MG63 (cell line): ENCODE results near the gene NLRC5. TPM values are rescaled to one million over a fixed set of nuclear protein-coding genes. Genes with fewer than 3 reads are reported as not detected.
"Not testable (repeated sequence)": the region's sequence is repeated elsewhere in the genome, so short reads cannot be mapped to it uniquely, and the experiment has no call there.

Experiments used
- DNase-seq: peaks from one replicate; pipeline ENCODE4 v3.0.0-alpha.2; 2020
- H3K27me3 ChIP-seq: fragments of 250-450 bp; sonication (Bioruptor Pico); 2 replicates; pipeline ENCODE4 v1.5.1; 2020; ENCODE audit warnings: mild to moderate bottlenecking, moderate library complexity
- H3K36me3 ChIP-seq: fragments of 250-450 bp; sonication (Bioruptor Pico); 2 replicates; pipeline ENCODE4 v1.5.1; 2020; ENCODE audit warnings: mild to moderate bottlenecking, moderate library complexity
- H3K4me3 ChIP-seq: fragments of 250-450 bp; sonication (Bioruptor Pico); 2 replicates; pipeline ENCODE4 v1.5.1; 2020; ENCODE audit warnings: mild to moderate bottlenecking, moderate library complexity
- H3K9me3 ChIP-seq: fragments of 250-450 bp; sonication (Bioruptor Pico); 2 replicates; pipeline ENCODE4 v1.5.1; 2020; ENCODE audit warnings: mild to moderate bottlenecking, moderate library complexity
- total RNA-seq: library from RNA; depleted of rRNA; stranded (reverse); fragments of >200 nt; shearing (Covaris generic); gene quantifications from 2 replicates; pipeline ENCODE4 v1.2.3, GENCODE V29; 2014; ENCODE audit warnings: low replicate concordance

The NLRC5 gene
- total RNA-seq, 1 experiment from 2014 or later, result 11.7 TPM

GRCh38 chr16:56986361-56986760 is 3.0 kb upstream of the NLRC5 start:
- Histone ChIP-seq H3K27me3 (no peaks in the 10 kb centered on the region), H3K4me3 (no peak overlapping the region), H3K36me3 (0 out of 2 replicates have a peak, but pooled peaks cover 2% of the 10 kb centered on the region), H3K9me3 (no peaks in the 10 kb centered on the region)
- no peak for DNase-seq

DNA sequence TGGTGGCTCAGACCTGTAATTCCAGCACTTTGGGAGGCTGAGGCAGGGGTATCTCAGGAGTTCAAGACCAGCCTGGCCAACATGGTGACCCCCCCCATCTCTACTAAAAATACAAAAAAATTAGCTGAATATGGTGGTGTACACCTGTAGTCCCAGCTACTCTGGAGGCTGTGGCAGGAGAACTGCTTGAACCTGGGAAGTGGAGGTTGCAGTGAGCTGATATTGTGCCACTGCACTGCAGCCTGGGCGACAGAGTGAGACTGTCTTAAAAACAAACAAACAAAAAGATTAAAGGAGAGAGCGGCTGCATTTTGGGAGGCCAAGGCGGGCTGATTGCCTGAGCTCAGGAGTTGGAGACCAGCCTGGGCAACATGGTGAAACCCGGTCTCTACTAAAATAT is 2.4 kb upstream of the NLRC5 start:
- H3K27me3 ChIP-seq, H3K4me3 ChIP-seq, DNase-seq, H3K9me3 ChIP-seq, H3K36me3 ChIP-seq: not testable (repeated sequence)

- DNase-seq, result no peak
- Histone ChIP-seq H3K9me3 (no peaks in the 10 kb centered on the region), H3K36me3 (peaks cover 9% of the 10 kb centered on the region), H3K4me3 (no peak overlapping the region), H3K27me3 (no peaks in the 10 kb centered on the region)
Measured at GRCh38 chr16:56987692-56988091, 1.7 kb upstream of the NLRC5 start.

GRCh38 chr16:56988161-56988947 is 1.0 kb upstream of the NLRC5 start:
- no peaks in the 10 kb centered on the region for H3K27me3 ChIP-seq
- H3K4me3 ChIP-seq, result peak overlapping the region; percentile 96
- H3K9me3 ChIP-seq, result no peaks in the 10 kb centered on the region
- H3K36me3 ChIP-seq, result peaks cover 9% of the 10 kb centered on the region
- DNase-seq, result no peak

GRCh38 chr16:56989988-56990387 is 631 bp downstream of the NLRC5 start:
- Histone ChIP-seq H3K27me3 (no peaks in the 10 kb centered on the region), H3K9me3 (no peaks in the 10 kb centered on the region), H3K4me3 (peak overlapping the region; percentile 96), H3K36me3 (peaks cover 12% of the 10 kb centered on the region)
- no peak for DNase-seq

DNA sequence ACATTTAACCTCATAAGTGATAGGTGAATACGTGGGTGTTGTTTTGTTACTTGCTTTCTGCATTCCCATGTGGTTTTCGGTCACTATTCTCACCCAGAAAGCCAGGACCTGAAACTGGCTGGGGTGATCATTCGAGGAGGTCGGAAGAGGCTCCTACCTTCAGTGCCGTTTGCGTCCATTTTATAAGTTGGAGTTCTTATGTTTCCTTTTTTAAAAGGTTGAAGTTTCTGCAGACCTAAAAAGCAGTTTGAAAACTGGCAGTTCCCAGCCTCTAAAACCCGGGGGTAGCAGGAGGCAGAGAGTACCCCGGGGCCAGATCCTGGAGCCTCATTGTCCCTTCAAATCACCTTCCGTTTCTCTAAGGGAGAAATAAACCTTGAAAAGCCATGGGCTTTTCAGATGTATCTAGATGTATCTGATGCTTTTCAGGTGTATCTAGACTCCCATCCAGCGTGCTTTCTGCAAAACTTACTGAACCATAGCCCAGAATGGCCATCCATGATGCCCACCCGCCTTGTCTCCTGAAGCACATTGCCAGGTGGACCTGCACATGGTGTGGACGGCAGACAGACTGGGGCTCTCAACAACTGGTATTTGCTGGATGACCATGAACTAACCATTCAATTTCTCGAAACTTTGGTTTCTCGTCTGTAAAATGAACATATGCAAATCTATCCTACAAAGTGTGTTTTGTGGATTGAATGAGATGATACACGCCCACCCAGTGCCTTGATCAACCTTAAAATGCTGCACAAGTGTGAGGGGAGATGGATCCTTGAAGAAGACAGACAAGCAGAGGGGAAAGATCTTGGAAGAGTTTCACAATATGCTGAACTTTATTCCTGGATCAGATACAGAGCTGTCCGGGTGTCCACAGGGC is 1.3 kb downstream of the NLRC5 start:
- peak overlapping the region; percentile 96 for H3K4me3 ChIP-seq
- DNase-seq, result no peak
- H3K9me3 ChIP-seq, result no peaks in the 10 kb centered on the region
- H3K36me3 ChIP-seq, result peaks cover 12% of the 10 kb centered on the region
- no peaks in the 10 kb centered on the region for H3K27me3 ChIP-seq

DNA sequence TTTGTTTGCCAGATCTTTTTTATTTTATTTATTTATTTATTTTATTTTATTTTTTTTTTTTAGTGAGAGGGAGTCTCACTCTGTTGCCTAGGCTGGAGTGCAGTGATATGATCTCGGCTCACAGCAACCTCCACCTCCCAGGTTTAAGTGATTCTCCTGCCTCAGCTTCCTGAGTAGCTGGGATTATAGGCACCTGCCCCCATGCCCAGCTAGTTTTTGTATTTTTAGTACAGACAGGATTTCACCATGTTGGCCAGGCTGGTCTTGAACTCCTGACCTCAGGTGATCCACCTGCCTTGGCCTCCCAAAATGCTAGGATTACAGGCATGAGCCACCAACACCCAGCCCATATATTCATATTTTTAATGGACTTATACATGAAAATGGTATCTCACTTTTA is 3.1 kb downstream of the NLRC5 start:
- peaks cover 12% of the 10 kb centered on the region for H3K36me3 ChIP-seq
- not testable (repeated sequence) for H3K27me3 ChIP-seq, DNase-seq, H3K9me3 ChIP-seq, H3K4me3 ChIP-seq

DNA sequence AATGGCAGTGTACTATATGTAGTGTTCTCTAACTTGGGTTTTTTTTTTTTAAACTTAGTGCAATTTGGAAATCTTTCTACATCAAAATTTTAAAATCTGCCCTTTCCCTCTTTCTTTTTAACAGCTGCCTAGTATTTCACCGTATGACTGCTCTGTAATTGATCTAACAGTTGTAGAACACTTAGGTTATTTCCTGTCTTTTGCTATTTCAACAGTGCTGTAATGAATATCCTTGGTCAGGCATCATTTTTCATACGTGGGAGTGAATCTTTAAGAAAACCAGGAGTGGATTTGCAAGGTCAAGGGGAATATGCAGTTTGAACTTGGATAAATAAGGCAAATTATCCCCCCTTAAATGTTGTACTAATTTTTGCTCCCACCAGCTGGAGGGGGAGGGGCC is 3.8 kb downstream of the NLRC5 start:
- DNase-seq, result no peak
- no peak overlapping the region for H3K4me3 ChIP-seq
- H3K9me3 ChIP-seq, result no peaks in the 10 kb centered on the region
- H3K27me3 ChIP-seq, result no peaks in the 10 kb centered on the region
- peaks cover 12% of the 10 kb centered on the region for H3K36me3 ChIP-seq

GRCh38 chr16:56994311-56994710 is 5.0 kb downstream of the NLRC5 start:
- no peak for DNase-seq
- H3K9me3 ChIP-seq, result no peaks in the 10 kb centered on the region
- no peak overlapping the region for H3K4me3 ChIP-seq
- peaks cover 15% of the 10 kb centered on the region for H3K36me3 ChIP-seq
- H3K27me3 ChIP-seq, result no peaks in the 10 kb centered on the region

DNA sequence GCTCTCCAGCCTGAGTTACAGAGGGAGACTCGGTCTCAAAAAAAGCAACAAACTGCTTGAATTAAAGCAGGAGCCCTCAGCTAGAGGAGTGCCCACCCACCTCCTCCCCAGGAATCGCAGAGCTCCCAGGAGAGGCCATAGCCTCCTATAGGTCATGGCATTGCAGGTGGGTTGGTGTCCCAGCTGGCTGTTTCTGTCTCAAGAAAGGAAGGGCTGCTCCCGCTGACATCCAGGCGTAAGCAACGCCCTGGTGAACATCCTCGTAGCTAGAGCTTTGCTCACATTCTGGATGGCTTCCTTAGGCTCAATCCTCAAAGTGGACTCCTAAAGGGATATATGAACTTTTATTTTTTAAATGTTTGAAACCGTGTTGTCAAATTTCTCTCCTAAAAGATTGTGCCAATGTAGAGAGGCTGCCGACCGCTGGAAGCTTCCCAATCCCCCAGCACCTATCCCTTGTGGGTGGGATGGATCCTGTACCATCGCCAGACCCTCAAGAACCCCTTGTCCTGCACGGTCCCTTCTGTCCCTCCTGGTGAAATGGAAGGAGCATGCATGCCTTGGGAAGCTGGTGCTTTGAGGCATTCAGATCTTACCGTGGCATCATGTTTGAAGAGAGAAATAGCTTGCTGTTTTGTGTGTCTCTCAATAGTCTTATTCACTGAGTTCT is 5.9 kb downstream of the NLRC5 start:
- H3K27me3 ChIP-seq, result no peaks in the 10 kb centered on the region
- H3K9me3 ChIP-seq, result no peaks in the 10 kb centered on the region
- no peak overlapping the region for H3K4me3 ChIP-seq
- no peak for DNase-seq
- H3K36me3 ChIP-seq, result peaks cover 15% of the 10 kb centered on the region

- Histone ChIP-seq H3K27me3 (no peaks in the 10 kb centered on the region), H3K4me3 (no peak overlapping the region), H3K9me3 (no peaks in the 10 kb centered on the region), H3K36me3 (peaks cover 20% of the 10 kb centered on the region)
- no peak for DNase-seq
Measured at GRCh38 chr16:56997264-56997663, 7.9 kb downstream of the NLRC5 start.

DNA sequence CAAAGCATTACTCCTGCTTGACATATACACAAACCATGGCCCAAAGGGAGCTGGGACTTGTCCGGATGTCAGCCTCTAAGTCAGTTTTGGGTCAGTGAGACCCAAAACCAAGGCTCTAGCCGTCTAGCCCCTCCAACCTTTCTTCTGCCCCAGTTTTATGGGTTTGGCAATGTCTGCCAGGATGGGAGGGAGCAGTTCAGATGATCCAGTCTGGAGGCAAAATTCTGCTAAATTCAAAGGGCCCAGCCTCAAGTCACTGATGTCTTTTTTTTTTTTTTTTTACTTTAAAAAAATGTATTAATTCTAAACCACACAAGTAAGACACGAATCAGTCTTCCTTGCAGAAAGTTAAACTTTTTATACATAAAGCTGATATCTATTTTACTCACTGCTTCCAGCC is 8.6 kb downstream of the NLRC5 start:
- Histone ChIP-seq H3K9me3 (no peaks in the 10 kb centered on the region), H3K27me3 (no peaks in the 10 kb centered on the region), H3K36me3 (peaks cover 18% of the 10 kb centered on the region; the same call in 1 of the 2 replicates), H3K4me3 (no peak overlapping the region)
- no peak for DNase-seq

DNA sequence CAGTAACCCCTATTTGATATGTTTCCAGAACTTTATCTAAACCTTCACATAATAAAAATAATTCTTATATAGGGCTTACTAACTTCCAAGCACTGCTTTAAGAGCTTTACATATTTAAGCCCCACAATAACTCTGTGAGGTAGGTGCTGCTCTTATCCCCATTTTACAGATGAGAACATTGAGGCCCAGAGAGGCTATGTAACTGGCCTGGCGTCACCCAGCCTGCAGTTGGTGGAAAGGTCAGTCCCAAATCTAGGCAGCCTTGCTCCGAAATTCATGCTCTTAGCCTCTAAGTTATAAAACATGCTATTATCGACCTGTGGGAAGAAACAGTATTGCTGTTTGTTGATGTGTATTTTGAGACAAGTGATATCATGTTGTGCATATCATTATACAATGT is 9.0 kb downstream of the NLRC5 start:
- DNase-seq, result no peak
- Histone ChIP-seq H3K9me3 (no peaks in the 10 kb centered on the region), H3K27me3 (no peaks in the 10 kb centered on the region), H3K4me3 (no peak overlapping the region), H3K36me3 (peaks cover 17% of the 10 kb centered on the region; the same call in 1 of the 2 replicates)

DNA sequence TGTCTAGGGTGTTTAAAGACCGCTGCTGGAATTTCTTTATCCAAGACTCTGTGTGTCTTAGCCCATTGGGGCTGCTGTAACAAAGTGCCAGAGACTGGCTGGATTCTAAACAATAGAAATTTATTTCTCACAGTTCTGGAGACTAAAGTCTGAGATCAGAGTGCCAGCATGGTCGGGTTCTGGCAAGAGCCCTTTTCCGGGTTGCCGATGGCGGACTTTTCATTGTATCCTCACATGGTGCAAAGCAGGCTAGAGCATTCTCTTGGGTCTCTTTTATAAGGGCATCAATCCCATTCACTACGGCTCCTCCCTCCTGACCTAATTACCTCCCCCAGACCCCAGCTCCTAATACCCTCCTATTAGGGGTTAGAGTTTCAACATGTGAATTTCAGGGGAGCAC is 9.5 kb downstream of the NLRC5 start:
- Histone ChIP-seq H3K9me3 (no peaks in the 10 kb centered on the region), H3K27me3 (no peaks in the 10 kb centered on the region), H3K36me3 (peaks cover 14% of the 10 kb centered on the region; the same call in 1 of the 2 replicates), H3K4me3 (no peak overlapping the region)
- no peak for DNase-seq

DNA sequence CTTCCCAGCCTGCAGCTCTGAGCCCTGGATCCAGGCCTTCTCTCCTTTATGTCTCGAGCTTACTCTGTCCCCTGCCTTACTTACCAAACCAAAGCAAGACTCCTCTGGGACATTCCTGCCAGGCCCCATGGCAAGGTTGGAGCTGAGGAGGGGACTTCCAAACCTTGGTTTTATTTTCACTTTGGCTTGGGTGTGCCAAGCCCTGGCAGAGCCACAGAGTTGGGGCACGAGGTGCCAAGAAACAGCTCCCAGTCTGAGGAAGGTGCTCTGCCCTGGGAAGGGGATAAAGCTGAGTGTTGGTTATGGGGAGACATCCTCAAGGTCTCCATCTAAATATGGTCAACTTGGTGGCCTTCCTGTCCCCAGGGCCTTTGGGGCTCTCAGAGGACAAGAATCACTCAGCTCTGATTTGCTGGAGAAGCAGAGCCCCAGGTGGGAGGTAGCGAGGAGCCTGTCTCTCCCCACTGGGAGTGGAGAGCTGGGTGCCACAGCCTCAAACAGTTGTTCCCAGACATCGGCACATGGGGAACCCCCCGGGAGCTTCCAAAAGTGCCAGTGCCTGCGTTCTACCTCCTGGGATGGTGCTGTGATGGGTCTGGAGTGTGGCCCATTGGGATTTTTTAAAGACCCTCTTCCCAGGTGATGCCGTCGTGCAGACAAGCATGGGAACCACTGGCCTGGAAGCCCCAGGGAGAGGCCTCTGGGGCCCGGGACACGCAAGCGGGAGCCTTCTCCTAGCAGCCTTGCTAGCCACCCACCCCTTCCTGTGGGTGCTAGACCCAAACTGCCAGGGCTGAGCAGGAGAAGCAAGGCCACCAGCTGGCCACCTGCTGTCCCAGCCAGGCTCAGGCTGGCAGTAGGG is 10.3 kb downstream of the NLRC5 start:
- DNase-seq, result peak; percentile 71
- Histone ChIP-seq H3K9me3 (no peaks in the 10 kb centered on the region), H3K4me3 (no peak overlapping the region), H3K36me3 (peaks cover 14% of the 10 kb centered on the region; the same call in 1 of the 2 replicates), H3K27me3 (no peaks in the 10 kb centered on the region)
